HepG2 (cell line): ENCODE results near the gene LRBA. TPM values are rescaled to one million over a fixed set of nuclear protein-coding genes. Genes with fewer than 3 reads are reported as not detected.
A peak's percentile ranks its signal among the peaks of the same experiment; 100 is the strongest.

Experiments used
- ATAC-seq: fragments of 200-7000 bp; cut with Tn5 transposase; 3 replicates; pipeline ENCODE4 v1.9.1; 2020; ENCODE audit warnings: mild to moderate bottlenecking, moderate library complexity
- BruUV-seq: library from RNA; stranded (reverse); fragments of 400-500 nt; replicated peaks from 2 replicates; lab custom pipeline; 2021; lab: Mats Ljungman, UMichigan
- CTCF ChIA-PET: fragments of 300-600 bp; formaldehyde crosslinking; extraction: SDS; loops from one replicate; lab custom pipeline; 2021; ENCODE audit warnings: low total read pairs, inconsistent platforms, low intra/inter-chr PET ratio; lab: Yijun Ruan, JAX
- POLR2A ChIA-PET: fragments of 350-600 bp; sonication (Branson Sonifier 250); formaldehyde crosslinking; loops from one replicate; lab custom pipeline; 2020; ENCODE audit warnings: antibody characterized with exemption, inconsistent platforms; lab: Yijun Ruan, JAX
- DNase-seq: peaks from one replicate; pipeline ENCODE4 v3.0.0-alpha.2; 2015; ENCODE audit warnings: low spot score
- FAIRE-seq: peaks from 3 replicates; lab custom pipeline; 2011; peaks lifted over from hg19 to GRCh38; lab: Jason Lieb, UNC
- H2AFZ ChIP-seq: one replicate; pipeline ENCODE4 v1.6.1; 2011; ENCODE audit warnings: low read length, inconsistent platforms
- H3K27ac ChIP-seq: fragments of 300-600 bp; 3 replicates; pipeline ENCODE4 v1.8.0; 2011; ENCODE audit warnings: mixed run types, mild to moderate bottlenecking, mixed read lengths, low read length, inconsistent platforms; ENCODE audit not compliant: insufficient read depth; ENCODE audit errors: extremely low read length
- H3K27me3 ChIP-seq, 2 experiments: fragments of 200-600 bp in 1 of 2; 2 replicates in 1 of 2; 3 replicates in 1 of 2; pipeline versions ENCODE4 v1.6.0 to v1.8.0; 2011; ENCODE audit warnings: low read length in 2 of 2, mild to moderate bottlenecking in 2 of 2, moderate library complexity in 2 of 2, inconsistent platforms in 1 of 2; ENCODE audit not compliant: insufficient read depth in 2 of 2, control insufficient read depth in 1 of 2
- H3K36me3 ChIP-seq, 2 experiments: fragments of 200-600 bp in 1 of 2; replicated peaks in 1 of 2; 2 replicates in 1 of 2; 3 replicates in 1 of 2; pipeline versions ENCODE4 v1.5.1 to v1.8.0; 2011; ENCODE audit warnings: low read length in 2 of 2, inconsistent platforms in 1 of 2; ENCODE audit not compliant: insufficient read depth in 2 of 2, control insufficient read depth in 1 of 2
- H3K4me1 ChIP-seq: 2 replicates; pipeline ENCODE4 v1.5.1; 2012; ENCODE audit warnings: low read length, inconsistent platforms; ENCODE audit not compliant: insufficient read depth
- H3K4me2 ChIP-seq: 2 replicates; pipeline ENCODE4 v1.6.0; 2011; ENCODE audit warnings: low read depth, low read length, inconsistent platforms
- H3K4me3 ChIP-seq, 3 experiments: fragments of 200-600 bp in 1 of 3; sonication (generic), shearing (Covaris generic) in 1 of 3; replicated peaks in 1 of 3; 2 replicates each; pipeline ENCODE4 v1.5.1; 2011 to 2016; ENCODE audit warnings: low read length in 3 of 3, inconsistent platforms in 2 of 3, low read depth in 2 of 3, mild to moderate bottlenecking in 2 of 3, control low read depth in 1 of 3, mixed read lengths in 1 of 3; ENCODE audit not compliant: insufficient read depth in 1 of 3
- H3K79me2 ChIP-seq: one replicate; pipeline ENCODE4 v1.6.1; 2011; ENCODE audit warnings: low read length, inconsistent platforms; ENCODE audit not compliant: insufficient read depth
- H3K9ac ChIP-seq: 2 replicates; pipeline ENCODE4 v1.6.0; 2011; ENCODE audit warnings: mild to moderate bottlenecking, low read depth, low read length, inconsistent platforms; ENCODE audit not compliant: insufficient read depth
- H3K9me3 ChIP-seq: 2 replicates; pipeline ENCODE4 v1.5.1; 2012; ENCODE audit warnings: mild to moderate bottlenecking, low read length
- H4K20me1 ChIP-seq: 2 replicates; pipeline ENCODE4 v1.6.0; 2011; ENCODE audit warnings: inconsistent platforms, mild to moderate bottlenecking, low read length, moderate library complexity; ENCODE audit not compliant: insufficient read depth
- ERF ChIP-seq: IDR thresholded peaks from 2 replicates; pipeline ENCODE4 v1.6.1; 2018; ENCODE audit warnings: missing biosample characterization, missing genetic modification reagents
- GATA4 ChIP-seq: sonication (generic); IDR thresholded peaks from 2 replicates; pipeline ENCODE4 v1.6.1; 2016; ENCODE audit warnings: antibody characterized with exemption, low read depth, borderline replicate concordance
- HNRNPK ChIP-seq: fragments of 200-400 bp; formaldehyde crosslinking; IDR thresholded peaks from 2 replicates; pipeline ENCODE4 v1.6.1; 2018; ENCODE audit warnings: low read length, low read depth, moderate library complexity, mild to moderate bottlenecking; ENCODE audit not compliant: poor library complexity, severe bottlenecking
- JARID2 ChIP-seq: sonication (generic); formaldehyde crosslinking; IDR thresholded peaks from 2 replicates; pipeline ENCODE4 v1.8.1; 2023; ENCODE audit warnings: missing genetic modification reagents, inconsistent platforms; ENCODE audit not compliant: insufficient replicate concordance
- MLLT10 ChIP-seq: sonication (generic); formaldehyde crosslinking; IDR thresholded peaks from 2 replicates; pipeline ENCODE4 v1.4.0; 2020; ENCODE audit warnings: missing genetic modification reagents
- ZFP41 ChIP-seq: sonication (generic); formaldehyde crosslinking; IDR thresholded peaks from 2 replicates; pipeline ENCODE4 v1.4.0; 2020; ENCODE audit warnings: mild to moderate bottlenecking, missing genetic modification reagents, borderline replicate concordance
- ZNF329 ChIP-seq: sonication (generic); formaldehyde crosslinking; IDR thresholded peaks from 2 replicates; pipeline ENCODE4 v1.9.0; 2021; ENCODE audit warnings: low read depth, mild to moderate bottlenecking, missing genetic modification reagents
- ZNF33A ChIP-seq: sonication (generic); formaldehyde crosslinking; IDR thresholded peaks from 2 replicates; pipeline ENCODE4 v1.5.1; 2020; ENCODE audit warnings: missing genetic modification reagents, mild to moderate bottlenecking, moderate library complexity, borderline replicate concordance
- ZSCAN29 ChIP-seq: sonication (generic); formaldehyde crosslinking; conservative IDR thresholded peaks from 2 replicates; pipeline ENCODE4 v1.4.0; 2020; ENCODE audit warnings: mild to moderate bottlenecking, missing genetic modification reagents
- WGBS: methylation state at CpG from one replicate; pipeline ENCODE4 v1.1.6; 2017; ENCODE audit warnings: low lambda C conversion rate; 5-methylcytosine and 5-hydroxymethylcytosine counted together
- in situ Hi-C: cut with HindIII; loops from 2 replicates; pipeline ENCODE4 v1.10.0; 2017; ENCODE audit warnings: low pct_unique_long_range_greater_than_20kb; ENCODE audit not compliant: extremely low pct_ligation_motif_present
- intact Hi-C: fragments of 100-400 bp; cut with micrococcal nuclease; formaldehyde crosslinking; loops from one replicate; pipeline ENCODE4 v1.10.0; 2022; ENCODE audit not compliant: unreplicated experiment
- polyA plus RNA-seq, 8 experiments: library from polyadenylated mRNA; depleted of rRNA in 3 of 8; stranded (reverse) in 7 of 8; unstranded in 1 of 8; fragments of >200 nt; fragmentation: Illumina TruSeq in 4 of 8; extraction: Trizol in 4 of 8; gene quantifications; 2 replicates each; pipeline versions ENCODE4 v1.2.1 to v1.2.3, GENCODE V29; 2011 to 2016; ENCODE audit warnings: low read depth in 4 of 8, missing spikeins in 1 of 8, mixed read lengths in 1 of 8; ENCODE audit not compliant: insufficient read depth in 1 of 8
- total RNA-seq, 5 experiments: library from RNA; depleted of rRNA; stranded (reverse); fragments of >200 nt; fragmentation: Illumina TruSeq; extraction: Trizol; gene quantifications; 2 replicates each; pipeline ENCODE4 v1.2.3, GENCODE V29; 2016; ENCODE audit warnings: low read depth in 1 of 5

Gene LRBA
- total and polyA plus RNA-seq, 2 of the 13 experiments (the other 11 are each of a cell fraction or from before 2014, with no cell fraction given) = 21.0 to 37.2 TPM

- H3K9me3 ChIP-seq = no peaks in the 10 kb centered on the region
- H3K36me3 ChIP-seq = 0 out of 5 replicates have a peak, but pooled peaks cover 0 to 6% of the 10 kb centered on the region in 2 experiments
- H3K27me3 ChIP-seq = no peaks in the 10 kb centered on the region
- in situ Hi-C loops (no loop called here), intact Hi-C loops (no loop called here)
- no TSS peak for BruUV-seq
- H3K4me1 ChIP-seq = no peaks in the 10 kb centered on the region
- ChIA-PET CTCF (no interaction called here), POLR2A (no interaction called here)
- no peaks in the 10 kb centered on the region for H4K20me1 ChIP-seq
- DNase-seq (no peak), FAIRE-seq (no peak), ATAC-seq (no peak)
- H2AFZ ChIP-seq = no peak overlapping the region
- H3K9ac ChIP-seq = no peak overlapping the region
- H3K4me3 ChIP-seq = no peak overlapping the region
- H3K27ac ChIP-seq = no peak overlapping the region
- H3K4me2 ChIP-seq = no peak overlapping the region
- no peaks in the 10 kb centered on the region for H3K79me2 ChIP-seq
- no peak for TF ChIP-seq ZFP41
- TF ChIP-seq GATA4 = no peak
- TF ChIP-seq ERF (CRISPR knock-in tag) = no peak
- no peak for TF ChIP-seq ZNF329 (CRISPR knock-in tag)
- no peak for TF ChIP-seq ZSCAN29 (CRISPR knock-in tag)
- no peak for TF ChIP-seq JARID2 (CRISPR knock-in tag)
- TF ChIP-seq MLLT10 (CRISPR knock-in tag) = no peak
Observed at GRCh38 chr4:150816491-150816890, 198.6 kb downstream of the LRBA start.

- H3K4me3 ChIP-seq = no peak overlapping the region
- WGBS = 100% methylated on average over 1 of the region's 1 CpG
- DNase-seq (no peak), FAIRE-seq (no peak), ATAC-seq (no peak)
- no peaks in the 10 kb centered on the region for H3K27me3 ChIP-seq
- TF ChIP-seq ZNF33A (CRISPR knock-in tag) (no peak), HNRNPK (peak; percentile 1)
- ChIA-PET CTCF (no interaction called here), POLR2A (no interaction called here)
- H3K36me3 ChIP-seq = peaks cover 1 to 6% of the 10 kb centered on the region in 2 experiments; a peak in 1 of 5 replicates
- no peak overlapping the region for H3K27ac ChIP-seq
- H3K4me1 ChIP-seq = no peaks in the 10 kb centered on the region
- no peaks in the 10 kb centered on the region for H3K79me2 ChIP-seq
- no peaks in the 10 kb centered on the region for H4K20me1 ChIP-seq
- in situ Hi-C loops = no loop called here
- H3K4me2 ChIP-seq = no peak overlapping the region
- H3K9me3 ChIP-seq = no peaks in the 10 kb centered on the region
- intact Hi-C loops = no loop called here
- BruUV-seq = no TSS peak
- no peak overlapping the region for H2AFZ ChIP-seq
- no peak overlapping the region for H3K9ac ChIP-seq
Observed at GRCh38 chr4:150814873-150815272, 200.2 kb downstream of the LRBA start.
